Hematopoietic multipotent progenitor cell treated with erythropoietin and hydrocortisone succinate and interleukin-3 and kit ligand, for 17 days (in vitro differentiated cells): ENCODE data around the gene CLCN3.
"Not testable (repeated sequence)": the region's sequence is repeated elsewhere in the genome, so short reads cannot be mapped to it uniquely, and the experiment has no call there.

ENCODE experiments used
- DNase-seq: peaks from one replicate; pipeline ENCODE4 v3.0.0-alpha.2; 2015; ENCODE audit warnings: low spot score

Gene CLCN3

GRCh38 chr4:169657470-169658107 lies 37.2 kb downstream of the CLCN3 start:
- DNase-seq, result peak; percentile 52

GRCh38 chr4:169658196-169658595 lies 37.8 kb downstream of the CLCN3 start:
- DNase-seq, result no peak

GRCh38 chr4:169658975-169659715 lies 38.8 kb downstream of the CLCN3 start:
- peak; percentile 80 for DNase-seq

GRCh38 chr4:169659716-169660670 lies 39.6 kb downstream of the CLCN3 start:
- peak; percentile 98 for DNase-seq

- DNase-seq, result no peak
These were observed 40.6 kb downstream of the CLCN3 start for GRCh38 chr4:169660929-169661328.

- DNase-seq, result peak; percentile 71
These were observed 41.4 kb downstream of the CLCN3 start for GRCh38 chr4:169661761-169662160.

- peak; percentile 70 for DNase-seq
These were observed 41.8 kb downstream of the CLCN3 start for GRCh38 chr4:169662206-169662605.

GRCh38 chr4:169663402-169663801 lies 43.0 kb downstream of the CLCN3 start:
- peak; percentile 64 for DNase-seq

- DNase-seq, result no peak
These were observed 43.5 kb downstream of the CLCN3 start for GRCh38 chr4:169663831-169664230.

GRCh38 chr4:169664615-169665014 lies 44.2 kb downstream of the CLCN3 start:
- peak; percentile 75 for DNase-seq

GRCh38 chr4:169665046-169665737 lies 44.8 kb downstream of the CLCN3 start:
- peak; percentile 84 for DNase-seq

GRCh38 chr4:169668069-169668721 lies 47.8 kb downstream of the CLCN3 start:
- DNase-seq, result no peak

GRCh38 chr4:169675825-169676224 lies 55.4 kb downstream of the CLCN3 start:
- DNase-seq, result no peak

- DNase-seq, result peak; percentile 49
These were observed 56.9 kb downstream of the CLCN3 start for GRCh38 chr4:169677150-169677748.

- not testable (repeated sequence) for DNase-seq
These were observed 58.1 kb downstream of the CLCN3 start for GRCh38 chr4:169678486-169678885.

- not testable (repeated sequence) for DNase-seq
These were observed 58.7 kb downstream of the CLCN3 start for GRCh38 chr4:169678951-169679591.

- DNase-seq, result no peak
These were observed 62.1 kb downstream of the CLCN3 start for GRCh38 chr4:169682372-169683047.

- no peak for DNase-seq
These were observed 69.3 kb downstream of the CLCN3 start for GRCh38 chr4:169689681-169690080.

- DNase-seq, result no peak
These were observed 70.4 kb downstream of the CLCN3 start for GRCh38 chr4:169690787-169691186.

GRCh38 chr4:169698331-169698730 lies 78.0 kb downstream of the CLCN3 start:
- no peak for DNase-seq
